H1 (cell line): Measurements from ENCODE around the gene RTTN. TPM values are rescaled to one million over a fixed set of nuclear protein-coding genes. Genes with fewer than 3 reads are reported as not detected.

Source experiments
- CTCF ChIA-PET: fragments of 300-600 bp; sonication (Branson Sonifier 250); formaldehyde crosslinking; loops from one replicate; lab custom pipeline; 2021; ENCODE audit not compliant: partially characterized antibody; lab: Charles Lee
- POLR2A ChIA-PET: fragments of 300-600 bp; sonication (Branson Sonifier 250); formaldehyde crosslinking; loops from one replicate; lab custom pipeline; 2021; ENCODE audit warnings: inconsistent platforms; ENCODE audit not compliant: partially characterized antibody; lab: Charles Lee
- DNase-seq, 2 experiments: peaks; one replicate each; pipeline versions ENCODE4 v3.0.0 to v3.0.0-alpha.2; 2010 to 2022; ENCODE audit warnings: low spot score in 2 of 2, low read depth in 1 of 2, mixed read lengths in 1 of 2
- FAIRE-seq: peaks from 2 replicates; lab custom pipeline; 2011; peaks lifted over from hg19 to GRCh38; lab: Jason Lieb, UNC
- H2AFZ ChIP-seq: 2 replicates; pipeline ENCODE4 v1.8.1; 2012; ENCODE audit warnings: low read length, inconsistent platforms
- H2AK5ac ChIP-seq: 2 replicates; pipeline ENCODE4 v1.6.1; 2013; ENCODE audit warnings: low read depth, low read length
- H2BK120ac ChIP-seq: replicated peaks from 2 replicates; pipeline ENCODE3; 2013; ENCODE audit warnings: low read depth, low read length, inconsistent platforms
- H2BK12ac ChIP-seq: 2 replicates; pipeline ENCODE4 v1.6.1; 2013; ENCODE audit warnings: low read depth, low read length
- H2BK15ac ChIP-seq: 2 replicates; pipeline ENCODE4 v1.6.1; 2013; ENCODE audit warnings: low read length
- H2BK20ac ChIP-seq: 2 replicates; pipeline ENCODE4 v1.6.1; 2013; ENCODE audit warnings: low read length
- H2BK5ac ChIP-seq: 2 replicates; pipeline ENCODE4 v1.6.1; 2013; ENCODE audit warnings: low read depth, low read length
- H3K14ac ChIP-seq: 2 replicates; pipeline ENCODE4 v1.6.1; 2013; ENCODE audit warnings: inconsistent platforms; ENCODE audit not compliant: insufficient read length
- H3K18ac ChIP-seq: 2 replicates; pipeline ENCODE4 v1.6.1; 2013; ENCODE audit warnings: low read length; ENCODE audit errors: extremely low read depth
- H3K23ac ChIP-seq: 2 replicates; pipeline ENCODE4 v1.6.1; 2013; ENCODE audit warnings: inconsistent platforms; ENCODE audit not compliant: insufficient read length
- H3K23me2 ChIP-seq: 2 replicates; pipeline ENCODE4 v1.6.1; 2013; ENCODE audit warnings: low read depth, low read length
- H3K27ac ChIP-seq: 2 replicates; pipeline ENCODE4 v1.6.1; 2011; ENCODE audit warnings: low read depth, low read length, inconsistent platforms
- H3K27me3 ChIP-seq, 4 experiments: replicated peaks in 1 of 4; 1 replicate in 1 of 4; 2 replicates in 3 of 4; pipeline versions ENCODE4 v1.6.1 to v1.8.1; 2011 to 2013; ENCODE audit warnings: low read length in 3 of 4, mild to moderate bottlenecking in 3 of 4, inconsistent platforms in 2 of 4, mixed read lengths in 2 of 4, moderate library complexity in 1 of 4; ENCODE audit not compliant: control insufficient read depth in 3 of 4, insufficient read depth in 3 of 4; ENCODE audit errors: extremely low read depth in 1 of 4
- H3K36me3 ChIP-seq, 4 experiments: 2 replicates each; pipeline versions ENCODE4 v1.6.1 to v1.8.1; 2011 to 2013; ENCODE audit warnings: mild to moderate bottlenecking in 4 of 4, low read length in 3 of 4, moderate library complexity in 2 of 4, control low read depth in 1 of 4, inconsistent platforms in 1 of 4; ENCODE audit not compliant: insufficient read depth in 4 of 4, control insufficient read depth in 2 of 4
- H3K4ac ChIP-seq: replicated peaks from 2 replicates; pipeline ENCODE3; 2013; ENCODE audit warnings: low read length, low read depth, mixed read lengths, inconsistent platforms; ENCODE audit not compliant: insufficient read length
- H3K4me1 ChIP-seq, 4 experiments: replicated peaks in 1 of 4; 1 replicate in 1 of 4; 2 replicates in 3 of 4; pipeline versions ENCODE4 v1.6.1 to v1.8.1; 2011 to 2013; ENCODE audit warnings: low read length in 3 of 4, inconsistent platforms in 2 of 4, mixed read lengths in 1 of 4; ENCODE audit not compliant: insufficient read depth in 4 of 4, control insufficient read depth in 3 of 4
- H3K4me2 ChIP-seq, 2 experiments: 2 replicates each; pipeline versions ENCODE4 v1.6.1 to v1.8.1; 2011 to 2013; ENCODE audit warnings: low read depth in 2 of 2, low read length in 2 of 2, control low read depth in 1 of 2, inconsistent platforms in 1 of 2, mild to moderate bottlenecking in 1 of 2; ENCODE audit not compliant: insufficient read depth in 1 of 2
- H3K4me3 ChIP-seq, 4 experiments: fragments of 200-600, 300-600 bp in 1 of 4; sonication (generic), shearing (Covaris generic), sonication (Bioruptor Twin) in 1 of 4; 2 replicates each; pipeline versions ENCODE4 v1.5.1 to v1.8.1; 2011 to 2016; ENCODE audit warnings: low read length in 4 of 4, low read depth in 3 of 4, control low read depth in 2 of 4, inconsistent platforms in 2 of 4, mild to moderate bottlenecking in 2 of 4, mixed read lengths in 1 of 4, moderate library complexity in 1 of 4; ENCODE audit not compliant: insufficient read depth in 2 of 4; ENCODE audit errors: extremely low read depth in 1 of 4
- H3K56ac ChIP-seq: replicated peaks from 2 replicates; pipeline ENCODE3; 2013; ENCODE audit warnings: low read depth, mild to moderate bottlenecking, mixed read lengths, low read length, inconsistent platforms; ENCODE audit not compliant: insufficient read length
- H3K79me1 ChIP-seq: 2 replicates; pipeline ENCODE4 v1.6.1; 2013; ENCODE audit warnings: low read depth, low read length, control low read depth
- H3K79me2 ChIP-seq, 2 experiments: 2 replicates each; pipeline versions ENCODE4 v1.6.1 to v1.8.1; 2012 to 2013; ENCODE audit warnings: low read length in 2 of 2, mild to moderate bottlenecking in 2 of 2, inconsistent platforms in 1 of 2; ENCODE audit not compliant: insufficient read depth in 2 of 2, control insufficient read depth in 1 of 2
- H3K9ac ChIP-seq, 4 experiments: replicated peaks in 1 of 4; 1 replicate in 1 of 4; 2 replicates in 3 of 4; pipeline versions ENCODE4 v1.6.1 to v1.8.1; 2011 to 2013; ENCODE audit warnings: low read depth in 3 of 4, low read length in 3 of 4, control low read depth in 2 of 4, mild to moderate bottlenecking in 2 of 4, moderate library complexity in 2 of 4, inconsistent platforms in 1 of 4; ENCODE audit errors: extremely low read depth in 1 of 4
- H3K9me3 ChIP-seq, 2 experiments: 2 replicates each; pipeline versions ENCODE4 v1.6.1 to v1.8.1; 2012 to 2013; ENCODE audit warnings: mild to moderate bottlenecking in 2 of 2, moderate library complexity in 2 of 2, control low read depth in 1 of 2, inconsistent platforms in 1 of 2, low read depth in 1 of 2, low read length in 1 of 2, mixed read lengths in 1 of 2; ENCODE audit not compliant: insufficient read depth in 2 of 2
- H4K20me1 ChIP-seq, 2 experiments: replicated peaks in 1 of 2; 2 replicates each; pipeline versions ENCODE3 to v1.8.1; 2011 to 2013; ENCODE audit warnings: inconsistent platforms in 2 of 2, low read length in 2 of 2, mild to moderate bottlenecking in 1 of 2; ENCODE audit not compliant: insufficient read depth in 2 of 2, control insufficient read depth in 1 of 2
- H4K5ac ChIP-seq: 2 replicates; pipeline ENCODE4 v1.6.1; 2013; ENCODE audit warnings: low read length, low read depth, mixed read lengths, inconsistent platforms; ENCODE audit not compliant: insufficient read length
- H4K8ac ChIP-seq: 2 replicates; pipeline ENCODE4 v1.8.0; 2013; ENCODE audit warnings: mild to moderate bottlenecking, moderate library complexity, low read length, inconsistent platforms; ENCODE audit not compliant: insufficient read depth; ENCODE audit errors: extremely low read depth
- H4K91ac ChIP-seq: replicated peaks from 2 replicates; pipeline ENCODE3; 2013; ENCODE audit warnings: low read length, mixed read lengths, inconsistent platforms; ENCODE audit not compliant: insufficient read length
- CHD1 ChIP-seq: IDR thresholded peaks from 2 replicates; pipeline ENCODE4 v1.6.1; 2012; ENCODE audit warnings: low read depth, low read length, improper control_type of control experiment
- CREB1 ChIP-seq: IDR thresholded peaks from 2 replicates; pipeline ENCODE4 v1.6.1; 2012; ENCODE audit warnings: inconsistent platforms
- POLR2AphosphoS5 ChIP-seq: IDR thresholded peaks from 2 replicates; pipeline ENCODE4 v1.6.1; 2011; ENCODE audit warnings: low read depth, low read length
- POU5F1 ChIP-seq: IDR thresholded peaks from 2 replicates; pipeline ENCODE4 v1.6.1; 2011; ENCODE audit warnings: low read depth, mild to moderate bottlenecking, low read length, moderate library complexity
- RAD21 ChIP-seq, 2 experiments: IDR thresholded peaks in 1 of 2; conservative IDR thresholded peaks in 1 of 2; 2 replicates each; pipeline ENCODE4 v1.6.1; 2011; ENCODE audit warnings: low read depth in 2 of 2, low read length in 2 of 2, improper control_type of control experiment in 1 of 2, inconsistent platforms in 1 of 2, mild to moderate bottlenecking in 1 of 2, moderate library complexity in 1 of 2
- RNF2 ChIP-seq: fragments of 200-900, 300-1000 bp; sonication (generic); IDR thresholded peaks from 2 replicates; pipeline ENCODE4 v1.7.1; 2016; ENCODE audit warnings: borderline replicate concordance, low read depth, mild to moderate bottlenecking, antibody characterized with exemption, low read length; ENCODE audit not compliant: poor library complexity, severe bottlenecking; ENCODE audit errors: missing control alignments
- SIRT6 ChIP-seq: IDR thresholded peaks from one replicate; pipeline ENCODE4 v1.7.1; 2012; ENCODE audit warnings: low read length, inconsistent platforms
- polyA plus RNA-seq, 7 experiments: library from polyadenylated mRNA; depleted of rRNA in 3 of 7; stranded (reverse) in 5 of 7; unstranded in 2 of 7; fragments of >200 nt in 5 of 7; fragments of 200-250 nt in 2 of 7; gene quantifications; 1 replicate in 5 of 7; 2 replicates in 1 of 7; 4 replicates in 1 of 7; pipeline versions ENCODE4 v1.2.1 to v1.2.3, GENCODE V29; 2011 to 2013; ENCODE audit warnings: missing spikeins in 2 of 7, mixed read lengths in 2 of 7
- total RNA-seq: library from RNA; stranded (reverse); fragmentation: NEBNext Ultra II Directional; extraction: Animal tissue kit (Norgen Biotek cat#: 25700); gene quantifications from 2 replicates; pipeline ENCODE4 v1.2.1, GENCODE V29; 2021

The RTTN gene
- total and polyA plus RNA-seq, 2 of the 8 experiments (the other 6 are each of a cell fraction or from before 2014, with no cell fraction given) = 9.1 to 21.4 TPM

GRCh38 chr18:70172225-70172624 is 33.3 kb downstream of the RTTN start:
- Histone ChIP-seq H2BK5ac (no peak overlapping the region), H3K23me2 (no peaks in the 10 kb centered on the region), H3K4me1 (no peaks in the 10 kb centered on the region), H3K4ac (no peak overlapping the region), H3K27ac (no peak overlapping the region), H3K9ac (no peak overlapping the region), H2BK15ac (no peak overlapping the region), H3K9me3 (no peaks in the 10 kb centered on the region), H2BK12ac (no peak overlapping the region), H2BK120ac (no peak overlapping the region), H3K4me3 (no peak overlapping the region), H4K8ac (no peak overlapping the region), H3K36me3 (peaks cover 0 to 3% (median 0%) of the 10 kb centered on the region in 4 experiments; a peak in 1 of 8 replicates), H2AFZ (no peak overlapping the region), H4K20me1 (no peaks in the 10 kb centered on the region), H3K56ac (no peak overlapping the region), H3K27me3 (peaks cover 0 to 2% (median 0%) of the 10 kb centered on the region in 4 experiments; a peak in 1 of 7 replicates), H3K4me2 (no peak overlapping the region), H3K14ac (no peak overlapping the region), H4K91ac (no peak overlapping the region), H3K79me1 (no peaks in the 10 kb centered on the region), H4K5ac (no peak overlapping the region), H3K79me2 (no peaks in the 10 kb centered on the region), H2AK5ac (no peak overlapping the region), H2BK20ac (no peak overlapping the region), H3K18ac (no peak overlapping the region), H3K23ac (no peak overlapping the region)
- CTCF ChIA-PET = interaction anchor here (1.0 to 2.7 kb wide), 4 partner anchors 23 to 283 kb away, joined by 3 to 7 read pairs (median 5); no protein-coding TSS in a partner anchor
- FAIRE-seq = no peak
- TF ChIP-seq POU5F1 (no peak), POLR2AphosphoS5 (no peak), CHD1 (no peak), CREB1 (no peak), RNF2 (no peak), RAD21 (IDR thresholded peaks at IDR 0.05 in 1 of 2, conservative IDR thresholded peaks at IDR 0.05 in 1 of 2; ENCODE audit: low read depth in 2 of 2, low read length in 2 of 2) (peak in 1 of 2 experiments; percentile 24; a peak in 2 of 4 replicates), SIRT6 (no peak)
- DNase-seq = no peak
- POLR2A ChIA-PET = no interaction called here
